ENCODE results near the gene FAM174C.

The FAM174C gene

DNA sequence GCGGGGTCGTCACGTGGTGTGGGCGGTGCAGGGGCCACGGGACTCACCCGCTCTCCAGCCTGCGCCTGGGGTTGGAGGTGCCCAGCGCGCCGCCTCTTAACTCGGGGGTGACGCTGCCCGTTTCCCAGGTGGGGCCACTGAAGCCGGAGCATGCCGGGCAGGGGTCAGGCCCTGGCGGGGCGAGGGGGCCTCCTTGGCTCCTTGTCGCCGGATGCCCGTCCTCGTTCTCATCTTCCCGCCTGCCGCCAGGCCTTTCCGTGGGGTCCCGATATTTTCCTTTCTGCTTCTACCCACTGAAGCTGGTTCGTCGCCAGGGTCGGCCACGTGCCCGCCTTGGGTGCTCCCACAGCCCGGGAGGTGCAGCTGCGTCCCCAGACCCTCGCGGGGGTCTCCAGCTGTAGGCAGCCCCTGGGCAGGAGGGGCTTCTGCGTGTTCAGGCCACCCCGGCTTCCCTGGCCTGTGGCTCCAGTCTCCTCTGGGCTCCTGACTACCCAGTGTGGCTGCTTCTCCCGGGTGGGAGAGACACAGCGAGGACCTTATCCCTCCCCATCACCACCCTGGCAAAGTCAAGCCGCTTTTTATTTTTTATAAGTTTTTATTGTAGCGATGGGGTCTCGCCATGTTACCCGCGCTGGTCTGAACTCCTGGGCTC, 772 bp downstream of the FAM174C start:
- DNase-seq = no peak

DNA sequence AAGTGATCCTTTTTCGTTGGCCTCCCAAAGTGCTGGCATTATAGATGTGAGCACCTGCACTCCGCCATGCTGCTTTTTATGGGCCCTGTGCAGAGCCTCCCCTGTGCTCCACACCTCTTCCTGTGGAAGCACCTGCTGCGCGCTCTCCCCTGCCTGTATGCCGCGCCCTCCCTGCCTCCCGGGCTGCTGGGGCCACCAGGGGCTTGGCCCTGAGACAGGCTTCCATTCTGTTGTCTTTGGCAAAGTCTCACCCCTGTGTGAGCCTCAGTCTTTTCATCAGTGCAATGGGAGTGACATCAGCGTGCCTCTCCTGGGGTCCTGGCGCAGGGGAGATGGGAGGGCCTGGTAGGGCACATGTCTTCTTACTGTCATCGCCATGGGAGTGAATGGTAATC, 1.3 kb downstream of the FAM174C start:
- DNase-seq = no peak

DNA sequence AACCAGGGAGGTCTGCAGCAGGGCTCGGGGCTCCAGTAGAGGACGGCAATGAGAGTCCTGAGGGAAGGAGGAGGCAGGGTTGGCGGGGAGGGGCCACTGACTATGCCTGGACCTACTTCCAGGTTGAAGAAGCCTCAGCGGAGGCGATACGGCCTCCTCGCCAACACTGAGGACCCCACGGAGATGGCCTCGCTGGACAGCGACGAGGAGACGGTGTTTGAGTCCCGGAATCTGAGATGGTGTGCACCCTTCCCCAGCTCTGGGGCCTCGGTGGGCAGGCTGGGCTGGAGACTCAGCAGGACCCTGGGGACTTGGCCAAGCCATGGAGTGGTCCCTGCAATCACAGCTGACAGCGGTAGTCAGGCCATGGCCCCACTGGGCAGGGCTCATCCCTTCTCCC, 1.7 kb downstream of the FAM174C start:
- DNase-seq = no peak

DNA sequence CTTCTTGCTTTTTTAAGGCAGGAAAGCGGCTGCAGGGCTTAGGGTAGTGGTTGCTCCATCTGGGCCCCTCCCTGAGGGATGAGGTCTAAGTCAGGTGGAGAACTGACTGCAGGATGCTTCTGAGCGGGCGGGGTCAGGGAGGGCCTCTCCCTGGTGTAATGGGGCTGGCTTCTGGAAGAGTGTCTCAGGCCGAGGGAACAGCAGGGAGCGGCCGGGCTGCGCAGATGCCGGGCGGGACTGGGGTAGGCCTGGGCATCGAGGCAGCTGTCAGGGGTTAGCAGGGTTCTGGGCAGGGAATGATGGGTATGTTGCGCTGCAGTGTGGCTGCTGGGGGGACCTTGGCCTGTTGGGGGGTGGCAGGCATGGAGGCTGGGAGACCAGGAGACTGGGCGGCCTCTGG, 2.7 kb downstream of the FAM174C start:
- DNase-seq = no peak

DNA sequence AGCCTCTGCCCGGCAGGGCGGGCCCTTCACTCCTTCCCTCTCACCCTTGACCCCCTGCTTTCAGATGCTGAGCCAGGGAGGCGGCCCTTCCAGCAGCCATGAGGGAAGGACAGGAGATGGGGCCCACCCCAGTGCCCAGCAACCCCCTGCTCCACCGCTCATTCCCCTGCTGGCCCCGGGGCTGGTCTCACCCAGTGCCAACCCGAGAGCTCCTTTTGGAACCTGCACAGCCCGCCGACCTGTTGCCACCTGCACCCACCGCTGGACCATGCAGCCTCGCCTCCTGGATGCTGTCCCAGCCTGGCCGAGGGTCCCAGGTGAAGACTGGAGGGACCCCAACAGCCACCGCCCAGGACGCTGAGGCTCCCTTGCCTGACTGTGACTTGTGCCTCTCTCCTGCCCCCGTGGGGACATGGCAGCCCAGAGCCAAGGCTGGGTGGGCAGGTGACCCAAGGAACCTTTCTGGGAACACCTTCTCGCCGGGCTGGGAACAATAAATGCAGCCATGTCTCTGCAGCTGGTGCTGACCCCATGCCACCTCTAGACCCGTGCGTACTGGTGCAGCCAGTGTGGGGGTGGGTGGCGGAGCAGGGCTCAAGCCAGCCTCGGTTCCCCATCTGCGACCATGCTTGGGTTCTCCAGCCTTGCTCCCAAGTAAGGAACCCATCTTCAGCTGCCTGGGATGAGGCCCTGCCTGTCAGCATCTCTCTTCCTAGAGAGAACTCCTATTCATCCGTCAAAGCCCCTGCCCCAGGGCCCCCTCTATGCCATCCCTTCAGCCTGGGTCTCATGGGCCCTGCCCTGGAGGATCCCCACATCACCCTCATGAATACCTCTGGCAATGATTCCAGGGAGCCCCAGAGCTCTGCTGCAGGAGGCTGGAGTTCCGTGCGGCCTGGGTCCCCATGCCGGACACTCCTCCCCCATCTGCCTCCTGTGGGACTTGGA, 3.7 kb downstream of the FAM174C start:
- no peak for DNase-seq

DNA sequence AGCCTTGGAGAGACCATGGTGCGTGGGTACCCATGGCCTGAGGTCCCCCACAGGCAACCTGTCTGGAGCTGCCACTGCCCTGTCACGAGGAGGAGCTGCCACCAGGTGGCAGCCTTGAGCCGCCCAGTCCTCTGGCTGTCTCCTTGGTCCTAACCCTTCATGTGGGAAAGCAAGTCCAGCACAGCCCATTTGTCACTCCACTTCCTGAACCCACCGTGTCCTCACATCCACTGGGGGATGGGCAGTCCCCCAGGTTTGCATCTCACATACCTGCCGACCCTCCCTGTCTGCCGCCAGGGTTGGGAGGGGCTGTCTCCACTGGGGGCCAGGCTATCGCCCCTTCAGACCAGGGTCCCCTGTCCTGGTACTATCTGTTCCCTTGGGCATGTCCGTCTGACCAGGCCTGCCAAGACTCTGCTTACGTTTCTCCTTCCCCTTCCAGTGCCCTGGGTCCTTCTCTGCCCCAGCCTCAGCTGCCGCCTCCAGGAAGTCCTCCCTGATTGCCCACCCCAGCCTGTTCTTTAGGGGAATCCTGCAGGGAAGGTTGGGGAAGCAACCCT, 4.5 kb downstream of the FAM174C start:
- no peak for DNase-seq

DNA sequence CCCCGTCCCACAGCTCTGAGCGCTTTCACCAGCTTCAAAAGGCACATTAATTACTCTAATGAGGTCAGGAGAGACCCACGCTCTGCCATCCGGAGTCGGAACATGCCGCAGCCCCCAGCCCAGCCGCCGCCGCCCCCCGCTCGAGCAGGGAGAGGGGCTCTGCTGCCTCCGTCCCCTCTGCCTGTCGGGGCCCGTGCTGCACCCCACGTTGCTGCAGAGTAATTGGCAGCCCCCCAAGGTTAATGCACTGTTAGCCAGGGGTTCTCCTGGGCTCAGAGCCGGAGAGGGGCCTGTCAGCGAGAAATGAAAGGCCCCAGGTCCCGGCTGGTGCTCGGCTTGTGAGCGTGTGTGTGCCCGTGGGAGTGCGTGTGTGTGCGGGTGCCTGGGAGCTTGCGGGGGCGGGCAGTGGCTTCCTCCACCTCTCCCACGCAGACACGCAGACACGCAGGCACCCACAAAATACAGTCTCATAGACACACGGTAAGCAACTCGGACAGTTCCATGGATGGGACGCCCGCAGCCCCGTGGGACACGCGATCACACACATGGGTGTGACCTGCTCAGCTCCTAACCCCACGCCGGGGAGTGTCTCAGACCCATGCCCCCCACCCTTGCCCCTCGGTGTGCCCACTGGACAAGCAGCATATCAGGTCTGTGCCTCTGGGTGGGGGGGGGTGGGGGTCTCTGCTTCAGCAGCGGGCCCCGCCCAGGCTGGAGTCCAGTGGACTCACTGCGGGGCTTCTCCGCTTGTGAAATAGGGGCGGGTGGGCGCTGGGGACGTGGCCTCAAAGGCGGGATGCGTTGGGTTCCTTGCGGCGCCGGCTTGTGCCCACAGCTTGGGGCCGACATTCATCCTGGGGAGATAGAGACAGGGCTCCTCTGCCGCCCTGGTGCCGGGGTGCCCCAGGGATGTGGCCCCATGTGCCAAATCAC, 5.6 kb downstream of the FAM174C start:
- DNase-seq = no peak

DNA sequence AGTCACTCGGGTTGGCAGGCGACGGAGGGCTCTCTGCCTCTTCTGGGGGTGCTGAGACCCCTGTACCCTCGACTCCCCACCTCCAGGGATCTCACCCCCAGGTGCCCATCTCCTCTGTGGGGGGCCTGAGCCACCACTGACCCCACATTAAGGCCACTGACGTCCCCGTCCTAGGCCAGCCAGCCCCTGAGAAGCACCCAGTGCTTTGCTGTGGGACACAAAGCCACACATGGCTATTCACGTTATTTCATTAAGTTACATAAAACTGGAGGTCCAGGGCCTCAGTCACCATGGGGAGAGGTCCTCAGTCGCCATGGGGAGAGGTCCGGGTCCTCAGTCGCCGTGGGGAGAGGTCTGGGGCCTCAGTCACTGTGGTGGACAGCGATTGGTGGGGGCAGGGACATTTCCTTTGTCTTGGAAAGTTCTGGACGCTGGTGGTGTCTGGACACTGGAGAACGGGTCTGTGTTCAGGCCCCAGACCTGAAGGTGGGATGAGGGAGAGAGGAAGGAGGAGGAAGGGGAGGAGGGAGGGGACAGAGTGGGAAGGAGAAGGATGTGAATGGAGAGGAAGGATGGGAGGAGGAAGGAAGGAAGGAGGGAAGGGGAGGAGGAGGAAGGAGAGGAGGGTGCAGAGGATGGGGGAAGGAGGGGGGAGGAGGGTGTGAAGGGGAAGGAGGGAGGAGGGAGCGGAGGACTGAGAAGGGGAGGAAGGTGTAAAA, 6.4 kb downstream of the FAM174C start:
- DNase-seq = no peak

DNA sequence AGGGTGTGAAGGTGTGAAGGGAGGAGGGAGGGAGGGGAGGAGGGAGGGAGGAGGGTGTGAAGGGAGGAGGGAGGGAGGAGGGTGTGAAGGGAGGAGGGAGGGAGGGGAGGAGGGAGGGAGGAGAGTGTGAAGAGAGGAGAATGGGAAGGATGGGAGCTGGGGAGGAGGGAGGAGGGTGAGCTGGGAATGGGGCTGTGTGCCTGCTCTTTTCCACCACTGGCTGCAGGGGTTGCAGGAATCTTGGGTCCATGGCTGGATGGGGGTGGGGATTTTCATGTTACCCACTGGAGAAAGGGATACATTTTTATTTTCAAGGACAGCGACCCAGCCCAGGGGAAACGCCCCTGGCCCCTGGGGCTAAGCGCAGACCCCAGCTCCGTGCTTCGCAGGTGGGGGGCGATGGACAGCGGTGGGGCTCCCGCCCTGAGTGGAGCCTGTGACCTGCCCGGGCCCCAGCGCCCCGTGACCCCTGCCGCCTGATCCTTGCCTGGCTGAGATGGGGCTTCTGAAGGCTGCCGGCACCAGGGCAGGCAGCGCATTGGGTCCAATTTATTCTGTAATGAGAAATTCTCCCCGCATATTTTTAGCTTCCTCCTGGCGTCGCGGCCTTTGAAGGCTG, 7.4 kb downstream of the FAM174C start:
- no peak for DNase-seq

DNA sequence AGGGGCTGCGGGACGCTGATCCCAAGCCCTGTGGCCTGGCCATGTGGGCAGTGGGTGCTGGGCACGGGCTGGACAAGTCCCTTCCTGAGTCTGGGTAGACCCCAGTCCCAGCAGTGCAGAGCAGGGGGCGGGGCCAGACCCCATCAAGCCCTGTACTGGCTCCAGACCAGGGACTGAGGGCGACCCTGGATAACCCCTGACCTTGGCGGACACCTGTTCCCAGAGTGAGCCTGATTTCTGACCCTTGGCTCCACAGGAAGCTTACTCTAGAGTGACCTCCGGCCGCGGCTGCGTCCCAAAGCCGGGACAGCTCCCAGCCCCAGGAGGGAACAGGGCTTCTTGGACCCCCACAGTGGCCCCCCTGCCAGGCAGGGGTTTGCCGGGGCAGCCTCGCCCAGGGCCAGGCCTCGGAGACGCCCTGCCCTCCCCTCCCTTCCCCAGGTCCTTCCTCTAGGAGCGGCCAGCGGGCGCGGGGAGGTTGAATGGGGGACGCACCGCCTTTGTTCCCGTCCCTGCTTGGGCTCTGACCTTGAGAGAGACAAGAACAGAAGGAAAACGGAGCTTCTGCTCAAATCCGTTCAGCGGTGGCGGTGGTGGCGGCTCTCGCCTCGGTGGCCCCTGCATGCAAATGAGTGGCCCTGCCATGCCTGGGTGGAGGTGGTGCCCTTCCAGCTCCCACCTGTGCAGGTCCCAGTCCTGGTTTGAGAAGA, 8.0 kb downstream of the FAM174C start:
- DNase-seq = no peak

DNA sequence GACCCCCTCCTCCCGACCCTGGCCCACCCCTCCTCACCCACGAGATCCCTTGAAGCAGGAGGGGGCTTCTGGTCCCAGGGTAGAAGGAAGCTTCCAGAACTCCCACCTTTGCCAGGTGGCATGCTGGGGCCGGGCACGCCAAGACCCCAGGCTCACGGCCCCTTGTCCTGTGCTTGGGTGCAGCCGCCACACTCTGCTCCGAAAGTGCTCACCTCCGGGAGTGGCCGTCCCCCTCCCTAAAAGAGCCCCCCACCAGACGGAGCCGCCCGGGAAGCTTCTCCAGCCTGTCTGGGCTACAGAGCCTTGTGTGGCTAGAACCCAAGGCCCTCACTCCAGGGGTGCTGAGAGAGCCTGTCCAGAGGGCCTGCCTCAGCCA, 8.6 kb downstream of the FAM174C start:
- DNase-seq = no peak

DNA sequence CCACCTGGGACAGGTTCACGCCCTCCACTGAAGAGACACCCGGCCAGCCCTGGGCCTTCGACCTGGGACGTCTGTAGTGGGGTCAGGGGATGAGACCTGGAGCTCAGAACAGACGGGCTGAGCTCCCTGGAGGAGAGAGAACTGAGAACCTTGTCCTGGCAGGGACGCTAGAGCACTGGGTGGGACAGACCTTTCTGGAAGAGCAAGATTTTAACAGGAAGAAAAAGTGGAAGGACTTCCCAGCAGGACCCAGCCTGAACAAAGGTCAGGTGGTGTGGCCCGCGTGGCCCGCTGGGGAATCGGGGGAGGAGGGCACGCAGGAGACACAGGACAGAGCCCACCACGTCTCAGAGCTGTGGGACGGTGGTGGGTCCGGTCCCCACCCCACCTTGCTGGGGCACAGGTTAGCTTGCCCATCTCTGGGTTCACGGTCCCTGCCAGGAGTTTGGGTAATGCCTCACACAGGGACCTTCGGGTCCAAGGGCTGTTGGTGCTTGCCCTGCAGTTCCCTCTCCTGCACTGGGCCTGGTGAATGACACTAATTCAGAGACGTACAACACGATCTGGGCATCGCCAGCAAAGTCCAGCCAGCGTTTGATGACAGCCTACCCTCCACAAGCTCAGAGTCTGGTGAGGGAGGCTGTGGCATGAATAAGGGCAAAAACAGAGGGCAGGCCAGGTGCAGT, 9.1 kb downstream of the FAM174C start:
- no peak for DNase-seq

DNA sequence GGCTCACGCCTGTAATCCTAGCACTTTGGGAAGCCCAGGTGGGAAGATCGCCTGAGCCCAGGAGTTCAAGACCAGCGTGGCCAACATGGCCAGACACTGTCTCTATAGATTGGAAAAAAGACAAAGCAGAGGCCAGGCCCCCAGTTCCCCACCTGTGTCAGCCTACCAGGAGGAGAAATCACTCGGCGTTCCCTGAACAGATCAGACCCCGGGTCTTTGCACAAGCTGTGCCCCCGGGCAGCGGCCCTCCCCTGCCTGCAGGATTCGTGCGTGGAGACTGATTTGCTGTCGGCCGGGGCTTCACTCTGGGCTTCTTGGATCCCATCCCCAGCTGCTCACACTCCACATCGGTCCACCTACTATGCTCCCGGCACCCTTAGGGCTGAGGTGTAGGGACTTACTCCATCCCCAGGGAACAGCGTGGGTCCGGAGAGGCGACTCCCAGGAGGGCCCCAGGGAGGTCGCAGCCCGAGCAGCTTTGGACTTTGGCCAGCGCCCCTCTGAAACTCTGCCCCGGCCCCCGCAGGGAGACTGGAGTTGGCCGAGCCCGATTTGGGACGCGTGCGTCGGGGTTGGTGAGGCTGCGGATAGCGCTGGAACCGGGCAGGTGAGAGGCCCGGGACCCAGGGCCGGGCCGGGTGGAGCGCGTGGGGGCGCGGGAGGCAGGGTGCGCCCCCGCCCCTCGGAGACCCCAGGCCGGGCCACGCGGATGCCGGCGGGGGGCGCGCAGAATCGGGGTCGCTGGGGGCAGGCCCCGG, 9.8 kb downstream of the FAM174C start:
- no peak for DNase-seq

DNA sequence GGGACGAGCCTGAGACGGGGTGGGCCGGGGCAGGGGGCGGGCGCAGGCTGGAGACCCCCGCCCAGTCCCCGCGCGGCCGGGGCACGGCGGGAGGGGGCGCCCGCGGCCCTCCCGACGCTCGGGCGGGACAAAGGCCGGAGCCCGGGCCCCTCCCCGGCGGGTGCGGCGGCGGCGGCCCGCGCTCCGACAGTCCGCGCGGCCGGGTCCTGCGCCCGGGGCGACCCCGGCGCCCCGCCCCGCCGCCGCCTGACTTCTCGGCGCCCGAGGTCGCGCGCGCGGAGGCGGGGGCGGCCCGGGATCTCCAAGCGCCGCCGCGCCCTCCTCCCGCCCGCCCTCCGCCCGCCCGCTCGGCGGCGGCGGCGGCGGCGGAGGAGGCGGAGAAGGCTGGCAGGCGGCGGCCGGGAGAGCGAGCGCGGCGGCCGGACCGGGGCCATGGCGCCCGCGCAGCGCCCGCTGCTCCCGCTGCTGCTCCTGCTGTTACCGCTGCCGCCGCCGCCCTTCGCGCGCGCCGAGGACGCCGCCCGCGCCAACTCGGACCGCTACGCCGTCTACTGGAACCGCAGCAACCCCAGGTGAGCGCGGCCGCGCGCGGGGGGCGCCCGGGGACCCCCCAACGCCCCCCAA, 10.5 kb downstream of the FAM174C start, which contains the start of gene EFNA2:
EFNA2 (plus strand) TSS at position 137 of the 624 bp plus-strand sequence; CDS start at position 433, 296 bp downstream.
- no peak for DNase-seq

DNA sequence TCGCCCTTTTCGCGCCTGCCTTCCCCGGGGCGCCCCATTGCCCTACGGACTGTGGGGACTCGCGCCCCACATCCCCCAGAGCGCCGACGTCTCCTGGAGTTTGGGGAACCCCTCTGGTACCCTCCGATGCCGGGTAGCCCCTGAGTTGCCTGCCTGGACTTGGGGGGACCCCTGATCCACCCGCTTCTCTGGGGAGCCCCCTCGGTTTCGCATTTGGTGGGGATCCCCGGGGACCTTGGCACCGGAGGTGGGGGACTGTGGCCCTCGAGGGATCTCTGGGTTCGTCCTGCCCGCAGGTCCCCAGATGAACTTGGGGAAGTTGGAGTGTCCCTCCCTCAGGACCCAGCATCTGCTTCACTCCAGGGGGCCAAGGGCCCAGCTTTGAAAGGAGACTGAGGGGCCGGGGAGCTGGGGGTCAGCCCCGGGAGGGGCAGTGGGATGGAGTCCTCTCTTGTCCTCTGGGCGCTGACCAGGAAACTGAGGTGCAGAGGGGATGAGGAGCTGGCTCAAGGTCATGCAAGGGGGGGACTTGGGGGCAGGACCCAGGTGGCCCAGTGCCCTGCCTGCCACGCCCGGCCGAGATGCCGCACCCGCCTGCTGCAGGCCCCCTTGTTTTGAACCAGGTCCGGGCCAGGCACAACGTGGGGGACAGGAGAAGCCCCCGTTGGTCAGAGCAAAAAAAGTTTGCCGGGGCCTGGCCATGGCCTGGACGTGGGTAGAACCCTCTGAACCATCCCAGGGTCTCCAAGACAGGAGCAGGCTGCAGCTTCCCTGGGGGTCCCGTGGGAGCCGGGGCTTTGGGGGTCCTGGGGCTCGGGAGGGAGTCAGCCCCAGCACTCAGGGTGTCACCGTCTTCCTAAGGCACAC, 11.4 kb downstream of the FAM174C start:
- DNase-seq = no peak

DNA sequence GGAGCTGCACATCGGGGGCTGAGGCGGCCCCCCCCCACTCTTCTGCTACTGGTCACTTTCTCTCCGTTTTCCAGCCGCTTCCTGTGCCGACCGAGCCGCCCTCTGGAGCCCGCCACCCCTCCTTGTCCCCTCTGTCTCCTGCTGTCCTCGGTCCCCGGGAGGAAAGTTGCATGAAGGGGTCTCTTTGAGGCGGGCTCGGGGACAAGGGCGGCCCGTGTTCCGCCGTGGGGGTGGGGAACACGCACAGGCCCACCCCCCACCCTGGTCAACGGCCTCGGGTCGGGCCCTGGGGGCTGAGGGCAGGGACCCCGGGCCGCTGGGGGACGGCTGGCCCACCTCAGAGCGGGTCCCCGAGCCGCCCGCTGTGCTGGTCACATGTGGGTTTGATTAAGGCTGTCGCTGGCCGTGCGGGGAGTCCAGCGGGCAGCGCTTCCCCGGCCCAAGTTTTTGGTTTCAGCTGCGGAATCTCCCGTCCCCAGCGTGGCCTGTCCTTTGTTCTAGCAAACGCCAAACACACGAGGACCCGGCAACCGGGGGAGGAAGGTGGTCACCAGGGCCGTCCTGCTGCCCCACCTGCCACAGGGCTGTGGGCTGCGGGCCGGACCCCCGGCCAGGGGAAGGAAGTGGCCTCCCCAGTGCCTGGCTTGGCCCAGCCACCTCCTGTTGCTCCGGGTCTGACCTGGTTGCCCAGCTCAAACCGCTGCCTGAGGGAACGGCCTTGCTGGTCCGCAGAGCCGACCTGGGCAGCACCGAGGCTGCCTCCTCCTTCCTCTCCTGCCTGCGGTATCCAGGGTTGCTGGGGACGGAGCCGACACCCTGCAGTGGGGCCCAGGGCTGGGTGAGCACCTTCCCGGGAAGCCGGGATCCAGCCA, 12.3 kb downstream of the FAM174C start:
- DNase-seq = no peak

DNA sequence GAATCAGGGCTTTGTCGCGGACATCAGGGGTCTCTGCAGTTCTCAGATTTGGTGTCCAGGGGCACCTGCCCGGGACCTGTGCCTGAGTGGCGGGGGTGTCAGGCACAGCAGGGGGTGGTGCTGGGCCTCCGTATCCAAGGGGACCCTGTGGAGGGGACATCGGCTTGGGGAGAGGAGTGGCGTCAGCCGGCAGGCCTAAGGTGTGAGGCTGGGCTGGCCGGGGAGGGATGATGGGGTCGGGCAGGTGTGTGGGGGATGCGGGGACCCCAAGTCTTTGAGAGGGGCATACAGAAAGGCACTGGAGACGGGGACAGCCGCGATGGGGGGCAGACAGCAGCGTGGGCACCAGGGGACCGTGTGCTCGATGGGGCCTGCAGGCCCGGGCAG, 12.9 kb downstream of the FAM174C start:
- no peak for DNase-seq
